ENCODE measurements around the gene USF2.

The USF2 gene

GRCh38 chr19:35327642-35328041, 58.9 kb downstream of the USF2 start:
- DNase-seq, result no peak

DNA sequence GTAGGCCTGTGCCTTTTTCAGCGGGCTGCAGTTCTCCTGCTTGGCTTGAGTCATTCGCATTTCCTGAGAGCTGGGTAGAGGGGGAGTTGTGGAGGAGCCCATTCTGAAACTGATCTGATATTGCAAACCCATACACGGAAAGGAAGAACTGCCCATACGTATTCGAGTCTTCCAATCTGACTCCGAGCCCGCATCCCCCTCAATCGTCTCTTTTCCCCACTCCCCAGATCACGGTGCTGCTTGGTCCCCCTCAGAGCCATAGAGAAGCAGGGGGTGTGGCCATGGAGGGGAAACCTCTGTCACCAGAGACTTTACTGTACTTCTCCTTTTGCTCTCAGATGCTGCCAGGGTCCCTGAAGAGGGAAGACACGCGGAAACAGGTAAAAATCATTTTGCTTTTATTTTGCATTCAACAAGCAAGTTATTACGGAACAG, 60.1 kb downstream of the USF2 start, which contains the start of gene CD22:
Gene CD22, plus strand, starts transcription at position 337 of the 435 bp plus-strand sequence. CDS start 2,854 bp downstream, outside the sequence.
- no peak for DNase-seq

- DNase-seq, result no peak
Measured at GRCh38 chr19:35329323-35329722, 60.6 kb downstream of the USF2 start.
